HG03280 (cell line): ENCODE results near the gene DGUOK.
"Not testable (repeated sequence)": the region's sequence is repeated elsewhere in the genome, so short reads cannot be mapped to it uniquely, and the experiment has no call there.

Experiments
- ATAC-seq: cut with Tn5 transposase; IDR thresholded peaks from one replicate; pipeline ENCODE4 v1.9.1; 2021; ENCODE audit warnings: mild to moderate bottlenecking, moderate library complexity; ENCODE audit not compliant: unreplicated experiment

Gene DGUOK

DNA sequence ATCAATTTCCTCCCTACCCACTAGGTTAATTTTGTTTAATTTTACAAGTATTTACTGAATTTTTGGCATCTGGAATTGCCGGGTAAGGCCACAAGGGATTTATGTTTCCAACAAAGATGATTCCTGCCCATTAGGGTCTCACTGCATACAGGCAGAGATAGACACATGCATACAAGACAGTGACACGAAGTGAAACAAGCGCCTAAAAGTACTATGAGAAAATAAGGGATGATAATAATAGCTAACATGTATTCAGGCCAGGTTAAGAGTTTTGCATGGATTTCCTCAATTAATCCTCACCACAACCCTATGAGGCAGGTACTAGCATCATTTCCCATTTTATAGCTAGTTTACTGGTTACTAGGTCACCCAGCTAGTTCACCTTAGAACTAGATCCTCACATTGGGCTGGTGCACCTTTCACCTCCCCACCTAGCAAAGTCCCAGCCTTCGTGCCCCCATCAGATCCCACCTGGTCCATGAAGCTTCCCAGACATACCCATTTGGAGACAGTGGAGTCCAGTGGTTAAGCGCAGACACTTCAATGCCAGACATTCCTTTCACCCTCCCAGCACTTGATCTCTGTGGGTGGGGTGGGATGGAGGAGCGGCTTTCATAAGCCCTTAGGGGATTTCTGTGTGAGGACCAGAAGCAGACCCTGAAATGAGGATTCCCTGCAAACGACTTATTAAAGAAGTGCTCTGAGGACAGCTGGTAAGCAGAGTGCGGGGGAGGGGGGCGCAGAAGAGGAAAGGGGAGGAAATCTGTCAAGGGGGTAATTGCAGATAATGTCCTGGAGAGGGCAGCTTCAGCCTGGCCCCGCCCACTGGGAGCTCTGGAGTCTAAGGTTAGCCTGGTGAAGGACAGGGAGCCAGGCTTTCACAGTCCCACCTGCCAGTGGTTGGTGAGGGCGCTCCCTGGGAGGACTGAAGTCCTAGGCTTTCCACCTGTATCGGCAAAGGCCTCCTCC lies 5.8 kb upstream of the DGUOK start:
- no peak for ATAC-seq

DNA sequence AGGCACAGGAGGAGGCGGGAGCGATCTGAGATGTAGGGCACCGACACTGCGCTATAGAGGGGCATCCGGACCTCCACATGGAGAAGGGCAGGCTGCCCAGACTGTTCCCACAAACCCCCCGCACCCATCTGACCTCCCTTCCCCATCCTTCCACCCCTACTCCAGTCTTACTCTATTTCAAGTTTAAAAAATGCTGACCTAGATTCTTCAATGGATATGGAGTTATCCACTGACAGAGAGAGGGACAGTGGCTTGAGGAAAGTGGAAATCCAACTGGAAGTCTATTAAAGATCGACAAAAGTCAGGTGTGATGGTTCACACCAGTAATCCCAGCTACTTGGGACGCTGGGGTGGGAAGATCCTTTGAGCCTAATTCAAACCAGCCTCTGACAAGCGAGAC lies 5.1 kb upstream of the DGUOK start:
- no peak for ATAC-seq

DNA sequence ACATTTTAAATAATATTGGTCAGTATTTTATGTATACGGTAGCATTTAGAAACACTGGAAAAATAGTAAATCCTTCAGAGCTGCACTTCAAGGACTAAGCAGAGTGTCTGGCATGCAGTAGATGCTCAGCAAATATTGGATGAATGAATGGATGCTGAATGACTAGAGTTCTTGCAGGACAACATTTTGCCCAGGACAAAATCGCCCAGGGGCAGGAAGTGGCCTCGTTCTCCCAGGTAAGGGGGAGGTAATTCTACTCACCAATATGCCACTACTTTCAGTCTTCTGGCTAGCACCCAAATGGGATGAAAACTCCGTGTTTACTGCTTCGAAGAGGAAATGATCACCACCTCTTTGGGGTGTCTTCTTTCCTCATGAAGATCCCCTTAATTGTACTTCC lies 4.0 kb upstream of the DGUOK start:
- no peak for ATAC-seq

DNA sequence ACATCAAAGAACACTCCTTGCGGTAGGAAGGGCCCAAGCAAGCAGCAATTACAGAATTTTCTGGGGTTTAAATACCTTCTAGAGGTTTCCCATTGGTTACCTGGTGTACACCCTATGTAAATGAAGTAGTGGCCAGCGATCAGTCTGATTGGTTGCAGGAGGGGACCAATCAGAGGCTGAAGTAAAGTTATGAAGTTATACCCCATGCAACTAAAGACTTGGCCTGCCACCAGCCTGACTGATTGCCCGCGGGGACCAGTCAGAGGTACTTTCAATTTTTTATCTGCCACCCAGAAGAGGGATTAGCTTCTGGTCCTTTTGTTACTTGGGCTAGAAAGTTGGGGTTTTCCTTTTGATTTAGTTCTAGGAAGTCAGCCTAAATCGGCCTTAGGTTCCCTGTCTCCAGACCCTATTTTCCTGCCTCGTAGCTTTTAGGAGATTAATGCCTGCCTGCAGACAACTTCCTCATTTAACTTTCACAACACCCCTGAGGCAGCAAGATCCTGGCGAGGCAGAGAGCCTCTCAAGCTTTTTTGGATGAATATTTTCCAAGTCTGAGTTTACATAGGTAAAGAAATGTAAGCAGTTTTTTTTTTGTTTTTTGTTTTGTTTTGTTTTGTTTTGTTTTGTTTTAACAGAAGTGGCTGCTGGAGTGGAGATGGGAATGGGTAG lies 1.5 kb upstream of the DGUOK start:
- no peak for ATAC-seq

DNA sequence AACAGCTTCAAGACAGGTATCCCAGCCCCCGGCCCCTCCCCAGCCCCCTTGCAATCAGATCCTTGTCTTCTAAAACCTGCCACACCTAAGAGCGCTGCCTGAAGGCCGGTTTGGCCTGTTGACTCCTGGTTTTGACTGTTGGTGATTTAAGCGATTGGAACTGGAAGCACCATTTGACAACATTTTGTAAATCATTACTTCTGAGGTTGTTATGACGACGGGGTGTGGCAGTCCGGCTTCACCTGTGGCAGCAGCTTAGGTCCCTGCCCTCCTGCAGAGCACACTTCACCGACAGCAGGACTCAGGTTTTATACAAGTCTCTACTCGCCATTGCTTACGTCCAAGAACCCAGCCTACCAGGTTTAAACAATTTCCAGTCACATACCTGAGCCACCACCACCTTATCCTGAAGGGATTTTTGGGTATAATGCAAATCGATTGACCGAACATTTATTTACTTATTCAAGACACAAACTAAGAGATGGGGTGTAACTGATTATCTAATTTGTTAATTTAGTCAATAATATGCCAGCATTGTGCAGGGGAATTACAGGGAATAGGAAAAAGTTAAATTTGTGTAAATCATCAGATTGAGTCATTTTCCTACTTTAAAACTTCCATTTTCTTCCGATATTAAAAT lies 707 bp upstream of the DGUOK start:
- no peak for ATAC-seq

DNA sequence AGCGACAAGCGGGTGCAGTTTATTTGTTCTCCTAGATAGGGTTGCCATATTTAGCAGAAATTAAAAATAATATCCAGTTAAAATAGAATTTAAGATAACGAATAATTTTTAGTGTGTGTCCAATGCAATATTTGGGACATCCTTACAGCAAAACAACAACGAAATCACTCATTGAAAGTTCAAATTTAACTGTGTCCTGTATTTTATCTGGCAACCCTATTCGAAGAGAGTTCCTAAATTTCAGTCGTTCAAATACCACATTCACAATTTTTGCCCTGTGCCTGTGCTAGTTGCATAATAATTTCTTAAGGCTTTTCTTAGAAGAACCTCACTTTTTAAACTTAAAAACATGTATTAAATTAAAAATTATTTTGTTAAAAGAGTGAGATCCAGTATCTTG lies 664 bp downstream of the DGUOK start:
- ATAC-seq = no peak

DNA sequence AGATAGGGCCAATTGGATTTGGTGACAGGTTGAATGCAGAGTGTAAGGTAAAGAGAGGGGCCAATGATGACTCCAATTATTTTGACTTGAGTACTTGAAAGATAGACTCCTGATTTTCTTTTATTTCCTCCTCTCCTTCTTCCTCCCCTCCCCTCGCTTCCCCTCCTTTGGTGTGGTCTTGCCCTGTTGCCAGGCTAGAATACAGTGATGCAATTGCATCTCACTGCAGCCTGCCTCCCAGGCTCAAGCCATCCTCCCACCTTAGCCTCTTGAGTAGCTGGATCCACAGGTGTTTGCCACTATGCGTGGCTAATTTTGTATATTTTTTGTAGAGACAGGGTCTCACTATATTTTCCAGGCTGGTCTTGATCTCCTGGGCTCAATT lies 2.3 kb downstream of the DGUOK start:
- ATAC-seq = no peak

- ATAC-seq = no peak
These were observed 3.7 kb downstream of the DGUOK start for GRCh38 chr2:73930386-73930785.

DNA sequence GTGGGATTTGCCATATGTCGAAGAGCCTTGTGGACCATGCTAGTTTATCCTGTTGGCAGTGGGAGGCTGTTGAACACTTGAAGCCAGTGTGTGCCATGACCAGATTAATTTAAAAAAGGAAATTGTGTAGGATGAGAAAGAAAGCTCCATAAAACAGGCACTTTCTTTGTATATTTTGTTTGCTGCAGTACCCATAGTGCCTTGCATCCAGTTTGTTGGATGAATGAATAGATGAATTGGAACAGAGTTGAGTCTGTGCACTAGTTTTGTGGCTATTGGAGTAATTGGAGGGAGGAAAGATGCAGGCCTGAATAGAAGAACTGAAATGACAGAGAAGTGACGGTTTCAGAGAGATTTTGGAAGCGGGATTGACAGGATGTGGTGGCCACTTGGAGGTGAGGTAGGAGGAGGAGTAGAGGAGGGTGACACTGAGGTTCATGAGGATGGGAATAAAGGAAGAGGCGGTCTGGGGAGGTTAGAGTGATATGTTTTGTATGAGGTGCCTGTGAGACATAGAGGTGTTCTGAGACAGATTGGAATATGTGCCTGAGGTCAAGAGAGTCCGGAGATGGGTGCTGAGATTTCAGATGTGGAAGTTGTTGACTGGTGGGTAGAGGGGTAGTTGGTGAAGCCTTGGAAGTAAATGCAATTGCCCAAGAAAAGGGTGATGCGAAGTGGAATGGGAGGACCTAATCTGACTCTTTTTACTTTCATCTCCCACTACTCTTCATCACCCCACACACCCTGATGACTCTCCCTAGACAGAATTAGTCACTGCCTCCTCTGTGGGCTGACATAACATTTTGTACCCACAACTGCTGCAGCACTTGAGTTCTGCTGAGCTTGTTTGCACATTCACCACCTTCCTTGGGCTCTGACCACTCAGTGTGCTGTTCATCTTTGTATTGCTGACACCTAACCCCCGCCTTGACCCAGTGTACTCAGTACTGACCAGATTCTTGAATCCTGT lies 5.1 kb downstream of the DGUOK start:
- ATAC-seq = no peak

DNA sequence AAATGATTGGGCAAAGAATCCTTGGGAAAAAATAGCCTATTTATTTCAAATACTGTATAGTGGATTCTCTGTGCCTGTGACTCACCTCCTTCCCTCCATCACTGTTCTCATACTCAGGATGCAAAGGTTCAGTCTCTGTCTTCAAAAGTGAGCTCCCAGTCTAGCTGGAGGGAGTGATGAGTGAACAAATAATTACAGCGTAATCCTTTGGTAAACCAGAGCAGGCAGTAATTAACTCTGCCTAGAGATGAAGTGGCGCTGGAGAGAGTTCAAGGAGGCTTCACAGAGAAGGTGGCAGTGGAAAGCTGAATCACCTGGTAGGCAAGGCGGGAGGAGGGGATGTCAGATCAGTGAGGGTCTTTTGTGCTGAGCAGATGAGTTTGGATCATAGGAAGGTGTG lies 6.5 kb downstream of the DGUOK start:
- no peak for ATAC-seq

DNA sequence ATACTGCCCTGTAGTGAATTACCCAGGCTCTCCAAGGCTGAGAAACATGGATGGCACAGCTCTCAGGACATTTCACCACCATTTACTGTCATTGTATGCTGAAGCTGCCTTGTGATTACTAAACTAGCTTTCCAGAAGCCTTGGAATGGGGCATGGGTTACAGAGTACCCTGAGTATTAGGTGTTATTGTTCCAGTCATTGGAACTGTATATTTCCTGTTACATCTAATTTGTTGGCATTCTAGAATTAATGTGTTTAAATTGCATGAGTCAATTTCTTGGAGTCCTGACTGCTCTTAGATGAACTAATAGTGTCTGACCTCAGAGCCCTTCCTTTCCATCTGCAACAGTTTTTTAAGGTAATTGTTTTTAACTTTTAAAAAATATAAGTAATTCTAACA lies 9.0 kb downstream of the DGUOK start:
- no peak for ATAC-seq

DNA sequence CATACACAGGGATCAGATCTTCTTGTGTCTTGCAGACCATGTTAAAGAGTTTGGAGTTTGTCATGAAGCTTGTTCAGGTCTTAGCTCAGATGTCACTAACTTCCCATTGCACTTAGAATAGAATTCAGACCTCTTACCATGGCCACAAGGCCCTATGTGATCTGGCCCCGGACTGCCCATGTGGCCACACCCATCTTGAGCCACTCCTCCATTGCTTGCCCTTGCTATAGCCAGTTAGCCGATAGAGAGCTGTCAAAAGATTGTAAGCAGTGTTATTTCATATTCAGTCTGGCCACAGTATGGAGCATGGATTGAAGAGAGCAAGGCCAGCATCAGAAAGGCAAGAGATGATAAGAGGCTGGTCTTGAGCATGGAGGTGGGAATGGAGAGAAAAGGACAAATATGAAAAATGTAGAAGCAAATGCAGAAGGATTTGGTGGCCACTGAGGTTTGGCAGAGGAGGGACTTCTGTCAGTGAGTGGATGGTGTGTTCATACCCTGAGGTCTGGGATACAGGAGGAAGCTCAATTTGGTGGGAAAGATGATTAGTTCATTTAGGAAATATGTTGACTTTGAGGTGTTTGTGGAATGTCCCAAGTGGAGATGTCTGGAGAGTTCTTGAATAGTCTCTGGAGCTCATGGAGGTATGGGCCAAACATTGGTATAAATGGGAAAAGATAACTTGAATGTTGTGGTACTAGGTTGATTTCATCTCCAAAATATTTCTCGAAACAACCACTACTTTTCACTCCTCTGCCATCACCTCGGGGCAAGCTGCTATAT lies 10.6 kb downstream of the DGUOK start:
- no peak for ATAC-seq

DNA sequence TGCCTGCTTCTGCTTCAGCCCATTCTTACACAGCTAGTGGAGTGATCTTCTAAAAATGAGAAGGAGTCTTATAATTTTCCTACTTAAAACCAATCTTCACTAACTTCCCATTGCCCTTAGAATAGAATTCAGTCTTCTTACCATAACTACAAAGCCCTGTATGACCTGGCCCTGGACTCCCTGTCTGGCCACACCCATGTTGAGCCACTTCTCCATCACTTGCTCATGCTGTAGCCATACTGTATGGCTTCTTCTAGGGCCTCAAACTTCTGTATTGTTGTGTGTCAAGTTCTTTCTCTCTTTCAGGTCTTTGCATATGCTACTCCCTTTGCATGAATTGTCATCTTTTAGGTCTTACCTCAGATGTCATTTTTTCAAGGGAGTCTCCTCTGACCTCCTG lies 11.2 kb downstream of the DGUOK start:
- no peak for ATAC-seq

GRCh38 chr2:73938718-73939352 lies 12.2 kb downstream of the DGUOK start:
- ATAC-seq = no peak

GRCh38 chr2:73939419-73939818 lies 12.7 kb downstream of the DGUOK start:
- no peak for ATAC-seq

GRCh38 chr2:73940066-73940465 lies 13.4 kb downstream of the DGUOK start:
- not testable (repeated sequence) for ATAC-seq

GRCh38 chr2:73942664-73943063 lies 16.0 kb downstream of the DGUOK start:
- ATAC-seq = no peak

DNA sequence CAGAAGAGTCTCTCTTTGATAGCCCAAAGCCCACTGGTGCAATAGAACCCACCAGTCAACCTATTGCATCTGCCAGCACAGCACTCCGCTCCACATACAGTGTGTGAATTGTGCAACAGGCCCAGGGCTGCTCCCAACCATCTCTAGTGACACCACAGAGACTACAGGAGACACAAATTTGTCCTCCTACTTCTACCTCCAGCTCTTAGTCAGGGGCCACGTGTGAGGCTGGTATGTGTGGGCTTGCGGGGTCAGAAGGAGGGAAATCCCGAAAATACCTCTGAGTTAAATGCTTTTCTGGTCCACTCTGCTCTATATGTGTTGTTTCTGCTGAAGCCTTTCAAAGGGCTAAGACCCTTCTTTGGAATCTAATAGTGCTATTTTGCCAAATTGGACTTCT lies 18.0 kb downstream of the DGUOK start:
- no peak for ATAC-seq

DNA sequence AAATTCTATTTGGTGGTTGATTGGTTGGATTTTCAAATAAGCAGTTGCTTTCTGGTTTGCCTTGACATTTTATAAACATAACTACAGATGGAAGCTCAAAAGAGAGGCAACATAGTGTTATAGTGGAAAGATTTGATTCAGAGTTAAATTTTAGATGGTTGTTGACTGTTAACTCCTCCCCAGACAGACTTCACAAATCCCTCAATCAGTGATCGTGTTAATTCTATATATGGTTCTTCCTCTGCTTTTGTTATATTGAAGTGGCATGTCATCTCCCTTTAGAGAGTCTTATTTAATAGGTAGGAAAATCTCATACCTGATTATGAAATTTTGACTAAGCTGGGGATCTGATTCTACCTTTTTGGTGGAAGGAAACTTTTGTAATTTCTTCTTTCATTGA lies 19.5 kb downstream of the DGUOK start:
- ATAC-seq = no peak
